WTC11 (cell line): Measurements from ENCODE around the gene GZMB.

Experiments used
- MYBL2 ChIP-seq: sonication (generic); formaldehyde crosslinking; IDR thresholded peaks from 2 replicates; pipeline ENCODE4 v1.8.1; 2023; ENCODE audit warnings: mild to moderate bottlenecking, moderate library complexity, missing genetic modification reagents
- NR2C2 ChIP-seq: sonication (generic); formaldehyde crosslinking; IDR thresholded peaks from 2 replicates; pipeline ENCODE4 v1.8.0; 2022; ENCODE audit warnings: mild to moderate bottlenecking, missing genetic modification reagents
- NR3C1 ChIP-seq: sonication (generic); formaldehyde crosslinking; conservative IDR thresholded peaks from 2 replicates; pipeline ENCODE4 v1.8.1; 2023; ENCODE audit warnings: low read depth, mild to moderate bottlenecking, missing genetic modification reagents
- SP1 ChIP-seq: sonication (generic); formaldehyde crosslinking; conservative IDR thresholded peaks from 2 replicates; pipeline ENCODE4 v1.8.1; 2022; ENCODE audit warnings: missing genetic modification reagents
- TEAD4 ChIP-seq: sonication (generic); formaldehyde crosslinking; IDR thresholded peaks from 2 replicates; pipeline ENCODE4 v1.8.0; 2022; ENCODE audit warnings: mild to moderate bottlenecking, missing genetic modification reagents
- ZNF121 ChIP-seq: sonication (generic); formaldehyde crosslinking; IDR thresholded peaks from 2 replicates; pipeline ENCODE4 v1.8.0; 2023; ENCODE audit warnings: missing genetic modification reagents
- TF ChIP-seq, protein P1 (sequence below): fragments of 250-450 bp; sonication (Bioruptor Pico); IDR thresholded peaks from 2 replicates; pipeline ENCODE4 v1.9.0; 2021; ENCODE audit warnings: moderate library complexity, mild to moderate bottlenecking, inconsistent platforms, borderline replicate concordance
- TF ChIP-seq, protein P2 (sequence below): fragments of 200-600 bp; IDR thresholded peaks from 2 replicates; pipeline ENCODE4 v1.8.0; 2022; ENCODE audit warnings: antibody characterized with exemption
- TF ChIP-seq, protein P3 (sequence below): sonication (generic); formaldehyde crosslinking; IDR thresholded peaks from 2 replicates; pipeline ENCODE4 v1.8.1; 2022; ENCODE audit warnings: low read depth, missing genetic modification reagents, borderline replicate concordance

DNA sequence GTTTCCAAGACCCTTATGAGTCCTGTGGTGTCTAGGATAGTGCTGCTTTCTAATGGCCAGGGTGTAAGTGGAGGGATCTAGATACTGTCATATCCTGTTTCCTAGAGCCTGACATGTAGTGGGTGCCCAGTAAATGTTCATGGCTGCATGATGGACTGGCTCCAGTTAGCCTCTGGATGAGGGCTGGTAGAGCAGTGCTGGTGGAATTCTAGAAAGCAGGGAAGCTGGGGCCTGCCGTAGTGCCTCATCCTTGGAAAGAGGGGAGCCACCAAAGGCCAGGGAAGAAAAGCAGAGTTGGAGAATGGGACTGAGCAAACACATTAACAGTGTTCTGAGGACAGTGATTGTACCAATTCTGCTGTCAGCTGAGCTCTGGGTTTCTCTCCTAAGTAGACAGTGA lies 637 bp downstream of the GZMB start:
- TF ChIP-seq, protein P1, sequence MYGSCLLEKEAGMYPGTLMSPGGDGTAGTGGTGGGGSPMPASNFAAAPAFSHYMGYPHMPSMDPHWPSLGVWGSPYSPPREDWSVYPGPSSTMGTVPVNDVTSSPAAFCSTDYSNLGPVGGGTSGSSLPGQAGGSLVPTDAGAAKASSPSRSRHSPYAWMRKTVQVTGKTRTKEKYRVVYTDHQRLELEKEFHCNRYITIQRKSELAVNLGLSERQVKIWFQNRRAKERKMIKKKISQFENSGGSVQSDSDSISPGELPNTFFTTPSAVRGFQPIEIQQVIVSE (CRISPR knock-in tag): no peak
- TF ChIP-seq, protein P2, sequence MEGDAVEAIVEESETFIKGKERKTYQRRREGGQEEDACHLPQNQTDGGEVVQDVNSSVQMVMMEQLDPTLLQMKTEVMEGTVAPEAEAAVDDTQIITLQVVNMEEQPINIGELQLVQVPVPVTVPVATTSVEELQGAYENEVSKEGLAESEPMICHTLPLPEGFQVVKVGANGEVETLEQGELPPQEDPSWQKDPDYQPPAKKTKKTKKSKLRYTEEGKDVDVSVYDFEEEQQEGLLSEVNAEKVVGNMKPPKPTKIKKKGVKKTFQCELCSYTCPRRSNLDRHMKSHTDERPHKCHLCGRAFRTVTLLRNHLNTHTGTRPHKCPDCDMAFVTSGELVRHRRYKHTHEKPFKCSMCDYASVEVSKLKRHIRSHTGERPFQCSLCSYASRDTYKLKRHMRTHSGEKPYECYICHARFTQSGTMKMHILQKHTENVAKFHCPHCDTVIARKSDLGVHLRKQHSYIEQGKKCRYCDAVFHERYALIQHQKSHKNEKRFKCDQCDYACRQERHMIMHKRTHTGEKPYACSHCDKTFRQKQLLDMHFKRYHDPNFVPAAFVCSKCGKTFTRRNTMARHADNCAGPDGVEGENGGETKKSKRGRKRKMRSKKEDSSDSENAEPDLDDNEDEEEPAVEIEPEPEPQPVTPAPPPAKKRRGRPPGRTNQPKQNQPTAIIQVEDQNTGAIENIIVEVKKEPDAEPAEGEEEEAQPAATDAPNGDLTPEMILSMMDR: no peak
- TF ChIP-seq NR3C1 (CRISPR knock-in tag): no peak
- no peak for TF ChIP-seq TEAD4 (CRISPR knock-in tag)
- TF ChIP-seq ZNF121 (CRISPR knock-in tag): no peak
- no peak for TF ChIP-seq SP1
- no peak for TF ChIP-seq NR2C2
- TF ChIP-seq, protein P3, sequence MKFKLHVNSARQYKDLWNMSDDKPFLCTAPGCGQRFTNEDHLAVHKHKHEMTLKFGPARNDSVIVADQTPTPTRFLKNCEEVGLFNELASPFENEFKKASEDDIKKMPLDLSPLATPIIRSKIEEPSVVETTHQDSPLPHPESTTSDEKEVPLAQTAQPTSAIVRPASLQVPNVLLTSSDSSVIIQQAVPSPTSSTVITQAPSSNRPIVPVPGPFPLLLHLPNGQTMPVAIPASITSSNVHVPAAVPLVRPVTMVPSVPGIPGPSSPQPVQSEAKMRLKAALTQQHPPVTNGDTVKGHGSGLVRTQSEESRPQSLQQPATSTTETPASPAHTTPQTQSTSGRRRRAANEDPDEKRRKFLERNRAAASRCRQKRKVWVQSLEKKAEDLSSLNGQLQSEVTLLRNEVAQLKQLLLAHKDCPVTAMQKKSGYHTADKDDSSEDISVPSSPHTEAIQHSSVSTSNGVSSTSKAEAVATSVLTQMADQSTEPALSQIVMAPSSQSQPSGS (CRISPR knock-in tag): no peak
- TF ChIP-seq MYBL2 (CRISPR knock-in tag): no peak
